ENCODE data around the gene LTB.
"Not testable (repeated sequence)": the region's sequence is repeated elsewhere in the genome, so short reads cannot be mapped to it uniquely, and the experiment has no call there.

Gene LTB

GRCh38 chr6:31551371-31551770 is 30.9 kb downstream of the LTB start:
- DNase-seq (ENCODE audit: low read depth in 2 of 2), result not testable (repeated sequence)

GRCh38 chr6:31548544-31548873 is 33.7 kb downstream of the LTB start:
- no peak for DNase-seq (ENCODE audit: low read depth in 2 of 2)

GRCh38 chr6:31547727-31548543 is 34.3 kb downstream of the LTB start:
- DNase-seq (ENCODE audit: low read depth in 2 of 2), result no peak

GRCh38 chr6:31546958-31547726 is 35.1 kb downstream of the LTB start, which contains the start of gene NFKBIL1:
Gene NFKBIL1 (plus strand): TSS chr6:31547608. CDS start chr6:31547695, 87 bp downstream.
- DNase-seq (ENCODE audit: low read depth in 2 of 2), result peak; percentile 82 to 88

GRCh38 chr6:31546339-31546957 is 35.8 kb downstream of the LTB start, which contains the start of gene ATP6V1G2:
Gene ATP6V1G2 (minus strand): TSS chr6:31546608. CDS start chr6:31546559, 49 bp downstream.
- peak; percentile 69 to 74 for DNase-seq (ENCODE audit: low read depth in 2 of 2)

- no peak for DNase-seq (ENCODE audit: low read depth in 2 of 2)
Observed at GRCh38 chr6:31545291-31545690, 36.9 kb downstream of the LTB start.

- DNase-seq (ENCODE audit: low read depth in 2 of 2), result no peak
Observed at GRCh38 chr6:31544676-31545075, 37.5 kb downstream of the LTB start.

- no peak for DNase-seq (ENCODE audit: low read depth in 2 of 2)
Observed at GRCh38 chr6:31543639-31544038, 38.6 kb downstream of the LTB start.

- peak; percentile 84 to 88 for DNase-seq (ENCODE audit: low read depth in 2 of 2)
Observed at GRCh38 chr6:31541658-31542521, 40.3 kb downstream of the LTB start, which contains the start of gene DDX39B. Gene DDX39B (minus strand): TSS chr6:31542003. CDS start chr6:31540532, 1,471 bp downstream.

GRCh38 chr6:31541059-31541657 is 41.1 kb downstream of the LTB start:
- peak in 1 of 2 donors; percentile 35 for DNase-seq (ENCODE audit: low read depth in 2 of 2)

GRCh38 chr6:31540640-31541039 is 41.6 kb downstream of the LTB start:
- no peak for DNase-seq (ENCODE audit: low read depth in 2 of 2)

- DNase-seq (ENCODE audit: low read depth in 2 of 2), result no peak
Observed at GRCh38 chr6:31538805-31539400, 43.3 kb downstream of the LTB start.

GRCh38 chr6:31535538-31536324 is 46.5 kb downstream of the LTB start:
- no peak for DNase-seq (ENCODE audit: low read depth in 2 of 2)

GRCh38 chr6:31534521-31535040 is 47.6 kb downstream of the LTB start:
- no peak for DNase-seq (ENCODE audit: low read depth in 2 of 2)

GRCh38 chr6:31534011-31534410 is 48.2 kb downstream of the LTB start:
- no peak for DNase-seq (ENCODE audit: low read depth in 2 of 2)

- DNase-seq (ENCODE audit: low read depth in 2 of 2), result no peak
Observed at GRCh38 chr6:31533455-31533841, 48.8 kb downstream of the LTB start.

GRCh38 chr6:31532644-31533454 is 49.4 kb downstream of the LTB start:
- DNase-seq (ENCODE audit: low read depth in 2 of 2), result no peak

- no peak for DNase-seq (ENCODE audit: low read depth in 2 of 2)
Observed at GRCh38 chr6:31531771-31532643, 50.2 kb downstream of the LTB start.

All from activated CD8-positive, alpha-beta memory T cell treated with anti-CD3 and anti-CD28 coated beads for 4 hours (primary cell).